HG02970 (cell line): ENCODE data around the gene BHLHA9.

Experiments
- ATAC-seq: cut with Tn5 transposase; IDR thresholded peaks from one replicate; pipeline ENCODE4 v1.9.1; 2021; ENCODE audit warnings: mild to moderate bottlenecking, moderate library complexity, moderate number of reproducible peaks; ENCODE audit not compliant: unreplicated experiment, low FRiP score

Gene BHLHA9

GRCh38 chr17:1251866-1252608 is 18.2 kb upstream of the BHLHA9 start:
- ATAC-seq, result no peak

- no peak for ATAC-seq
Measured at GRCh38 chr17:1255041-1255440, 15.2 kb upstream of the BHLHA9 start.

- no peak for ATAC-seq
Measured at GRCh38 chr17:1256699-1257098, 13.5 kb upstream of the BHLHA9 start.

GRCh38 chr17:1260086-1260769 is 10.0 kb upstream of the BHLHA9 start:
- ATAC-seq, result no peak

- no peak for ATAC-seq
Measured at GRCh38 chr17:1260770-1261161, 9.5 kb upstream of the BHLHA9 start.

- ATAC-seq, result no peak
Measured at GRCh38 chr17:1264196-1264595, 6.0 kb upstream of the BHLHA9 start.

GRCh38 chr17:1267471-1267943 is 2.7 kb upstream of the BHLHA9 start:
- no peak for ATAC-seq

- no peak for ATAC-seq
Measured at GRCh38 chr17:1271030-1271423, 783 bp downstream of the BHLHA9 start.

GRCh38 chr17:1271441-1271840 is 1.2 kb downstream of the BHLHA9 start:
- ATAC-seq, result no peak

GRCh38 chr17:1272701-1273100 is 2.5 kb downstream of the BHLHA9 start:
- no peak for ATAC-seq

- ATAC-seq, result no peak
Measured at GRCh38 chr17:1273492-1274244, 3.4 kb downstream of the BHLHA9 start.

GRCh38 chr17:1274245-1274608 is 4.0 kb downstream of the BHLHA9 start:
- no peak for ATAC-seq

- no peak for ATAC-seq
Measured at GRCh38 chr17:1275205-1275961, 5.1 kb downstream of the BHLHA9 start.

GRCh38 chr17:1275962-1276736 is 5.9 kb downstream of the BHLHA9 start:
- no peak for ATAC-seq

GRCh38 chr17:1280652-1281051 is 10.4 kb downstream of the BHLHA9 start:
- no peak for ATAC-seq

- ATAC-seq, result no peak
Measured at GRCh38 chr17:1286379-1287106, 16.3 kb downstream of the BHLHA9 start.

GRCh38 chr17:1289695-1290094 is 19.5 kb downstream of the BHLHA9 start:
- ATAC-seq, result no peak

GRCh38 chr17:1290676-1291075 is 20.4 kb downstream of the BHLHA9 start:
- no peak for ATAC-seq

GRCh38 chr17:1294157-1294717 is 24.0 kb downstream of the BHLHA9 start:
- no peak for ATAC-seq
